Endodermal cell (in vitro differentiated cells): ENCODE data around the gene EPHB1. TPM values are rescaled to one million over a fixed set of nuclear protein-coding genes. Genes with fewer than 3 reads are reported as not detected.

ENCODE experiments used
- DNase-seq: peaks from one replicate; pipeline ENCODE4 v3.0.0-alpha.2; 2017
- H3K27ac ChIP-seq: 2 replicates; pipeline ENCODE4 v1.5.1; 2013; ENCODE audit warnings: mild to moderate bottlenecking, low read depth, low read length, moderate library complexity
- H3K27me3 ChIP-seq: 2 replicates; pipeline ENCODE4 v1.6.1; 2013; ENCODE audit warnings: mild to moderate bottlenecking, low read length, moderate library complexity; ENCODE audit not compliant: insufficient read depth, control insufficient read depth, poor library complexity, severe bottlenecking
- H3K36me3 ChIP-seq: 2 replicates; pipeline ENCODE4 v1.7.0; 2013; ENCODE audit warnings: mild to moderate bottlenecking, low read length, moderate library complexity; ENCODE audit not compliant: control insufficient read depth, insufficient read depth
- H3K4me1 ChIP-seq: one replicate; pipeline ENCODE4 v1.7.0; 2013; ENCODE audit warnings: low read length; ENCODE audit not compliant: control insufficient read depth, insufficient read depth
- H3K4me3 ChIP-seq: 2 replicates; pipeline ENCODE4 v1.5.1; 2013; ENCODE audit warnings: mild to moderate bottlenecking, low read length, moderate library complexity
- H3K9ac ChIP-seq: 2 replicates; pipeline ENCODE4 v1.6.1; 2013; ENCODE audit warnings: mild to moderate bottlenecking, low read length, moderate library complexity; ENCODE audit not compliant: poor library complexity, severe bottlenecking; ENCODE audit errors: extremely low read depth
- H3K9me3 ChIP-seq: 2 replicates; pipeline ENCODE4 v1.6.1; 2013; ENCODE audit warnings: mild to moderate bottlenecking, low read length, moderate library complexity; ENCODE audit not compliant: control insufficient read depth
- H3K27ac Mint-ChIP-seq: 2 replicates; pipeline ENCODE4 v1.8.0; 2020; ENCODE audit warnings: mixed read lengths
- H3K27me3 Mint-ChIP-seq: 2 replicates; pipeline ENCODE4 v1.8.0; 2021; ENCODE audit warnings: mild to moderate bottlenecking, mixed read lengths; ENCODE audit not compliant: insufficient read depth
- H3K36me3 Mint-ChIP-seq: 2 replicates; pipeline ENCODE4 v1.8.0; 2020; ENCODE audit warnings: low read depth, mixed read lengths
- H3K4me1 Mint-ChIP-seq: 2 replicates; pipeline ENCODE4 v1.8.0; 2020; ENCODE audit warnings: mixed read lengths
- H3K4me3 Mint-ChIP-seq: 2 replicates; pipeline ENCODE4 v1.8.0; 2020; ENCODE audit warnings: mild to moderate bottlenecking, moderate library complexity, mixed read lengths
- H3K9me3 Mint-ChIP-seq: 2 replicates; pipeline ENCODE4 v1.8.0; 2020; ENCODE audit warnings: mild to moderate bottlenecking, mixed read lengths
- WGBS, 2 experiments: methylation state at CpG; one replicate each; pipeline versions ENCODE4 v1.1.5 to v1.1.7; 2013; ENCODE audit warnings: missing lambda C conversion rate in 2 of 2, mixed read lengths in 1 of 2; ENCODE audit not compliant: insufficient coverage in 1 of 2, insufficient read length in 1 of 2; 5-methylcytosine and 5-hydroxymethylcytosine counted together
- total RNA-seq, 2 donors: library from RNA; stranded (reverse); fragmentation: NEBNext Ultra II Directional in 1 of 2; extraction: Animal tissue kit (Norgen Biotek cat#: 25700) in 1 of 2; gene quantifications; 2 replicates in 1 of 2; 3 replicates in 1 of 2; pipeline ENCODE4 v1.2.1, GENCODE V29; 2021
- TF ChIP-seq, protein P1 (sequence below): fragments of 200-600 bp; sonication (generic); conservative IDR thresholded peaks from 2 replicates; pipeline ENCODE4 v1.5.0; 2021; ENCODE audit warnings: antibody characterized with exemption, mild to moderate bottlenecking

The EPHB1 gene
- total RNA-seq, 2 donors from 2014 or later = 2.9 to 3.6 TPM

GRCh38 chr3:135014566-135014965 lies 219.5 kb downstream of the EPHB1 start:
- no peak overlapping the region for H3K9ac ChIP-seq
- TF ChIP-seq, protein P1, sequence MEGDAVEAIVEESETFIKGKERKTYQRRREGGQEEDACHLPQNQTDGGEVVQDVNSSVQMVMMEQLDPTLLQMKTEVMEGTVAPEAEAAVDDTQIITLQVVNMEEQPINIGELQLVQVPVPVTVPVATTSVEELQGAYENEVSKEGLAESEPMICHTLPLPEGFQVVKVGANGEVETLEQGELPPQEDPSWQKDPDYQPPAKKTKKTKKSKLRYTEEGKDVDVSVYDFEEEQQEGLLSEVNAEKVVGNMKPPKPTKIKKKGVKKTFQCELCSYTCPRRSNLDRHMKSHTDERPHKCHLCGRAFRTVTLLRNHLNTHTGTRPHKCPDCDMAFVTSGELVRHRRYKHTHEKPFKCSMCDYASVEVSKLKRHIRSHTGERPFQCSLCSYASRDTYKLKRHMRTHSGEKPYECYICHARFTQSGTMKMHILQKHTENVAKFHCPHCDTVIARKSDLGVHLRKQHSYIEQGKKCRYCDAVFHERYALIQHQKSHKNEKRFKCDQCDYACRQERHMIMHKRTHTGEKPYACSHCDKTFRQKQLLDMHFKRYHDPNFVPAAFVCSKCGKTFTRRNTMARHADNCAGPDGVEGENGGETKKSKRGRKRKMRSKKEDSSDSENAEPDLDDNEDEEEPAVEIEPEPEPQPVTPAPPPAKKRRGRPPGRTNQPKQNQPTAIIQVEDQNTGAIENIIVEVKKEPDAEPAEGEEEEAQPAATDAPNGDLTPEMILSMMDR = no peak
- no peaks in the 10 kb centered on the region for H3K27me3 ChIP-seq
- Mint-ChIP-seq H3K27ac (no peak overlapping the region), H3K4me3 (no peak overlapping the region), H3K27me3 (peaks cover 4% of the 10 kb centered on the region), H3K36me3 (no peaks in the 10 kb centered on the region), H3K9me3 (no peaks in the 10 kb centered on the region), H3K4me1 (peaks cover 10% of the 10 kb centered on the region)
- DNase-seq = no peak
- H3K9me3 ChIP-seq = no peaks in the 10 kb centered on the region
- H3K4me1 ChIP-seq = no peaks in the 10 kb centered on the region
- H3K4me3 ChIP-seq = no peak overlapping the region
- H3K36me3 ChIP-seq = no peaks in the 10 kb centered on the region
- WGBS, 2 experiments = 0% methylated on average over 1 of the region's 1 CpG; no CpG with 5 or more reads in 1 of the 2 experiments
- H3K27ac ChIP-seq = no peak overlapping the region

GRCh38 chr3:135017003-135017893 lies 222.2 kb downstream of the EPHB1 start:
- Mint-ChIP-seq H3K27me3 (peaks cover 4% of the 10 kb centered on the region), H3K9me3 (no peaks in the 10 kb centered on the region), H3K4me1 (peaks cover 10% of the 10 kb centered on the region), H3K27ac (no peak overlapping the region), H3K36me3 (no peaks in the 10 kb centered on the region), H3K4me3 (no peak overlapping the region)
- Histone ChIP-seq H3K4me3 (no peak overlapping the region), H3K4me1 (no peaks in the 10 kb centered on the region), H3K27me3 (no peaks in the 10 kb centered on the region), H3K9ac (no peak overlapping the region), H3K27ac (no peak overlapping the region), H3K9me3 (no peaks in the 10 kb centered on the region), H3K36me3 (no peaks in the 10 kb centered on the region)
- DNase-seq = no peak
- 86 to 89% methylated on average over 5 to 9 of the region's 9 CpGs for WGBS, 2 experiments
- TF ChIP-seq, protein P1 = no peak

- no peaks in the 10 kb centered on the region for H3K9me3 ChIP-seq
- Mint-ChIP-seq H3K27ac (no peak overlapping the region), H3K27me3 (peaks cover 2% of the 10 kb centered on the region), H3K36me3 (no peaks in the 10 kb centered on the region), H3K4me1 (peaks cover 10% of the 10 kb centered on the region), H3K9me3 (no peaks in the 10 kb centered on the region), H3K4me3 (no peak overlapping the region)
- H3K27me3 ChIP-seq = no peaks in the 10 kb centered on the region
- H3K9ac ChIP-seq = no peak overlapping the region
- no peak for DNase-seq
- 90 to 93% methylated on average over 5 to 7 of the region's 7 CpGs for WGBS, 2 experiments
- no peak overlapping the region for H3K4me3 ChIP-seq
- TF ChIP-seq, protein P1 = no peak
- H3K36me3 ChIP-seq = no peaks in the 10 kb centered on the region
- no peaks in the 10 kb centered on the region for H3K4me1 ChIP-seq
- H3K27ac ChIP-seq = no peak overlapping the region
Observed at GRCh38 chr3:135018149-135018923, 223.3 kb downstream of the EPHB1 start.
